Astrocyte of the spinal cord (primary cell): ENCODE results near the gene SPTBN5.

Experiments
- DNase-seq: peaks from one replicate; pipeline ENCODE4 v3.0.0; 2011; ENCODE audit warnings: low read depth, low spot score
- H3K4me3 ChIP-seq: 2 replicates; pipeline ENCODE4 v1.5.1; 2011; ENCODE audit warnings: low read depth, mild to moderate bottlenecking, low read length, moderate library complexity
- CTCF ChIP-seq: IDR thresholded peaks from 2 replicates; pipeline ENCODE4 v1.5.1; 2012; ENCODE audit warnings: low read depth, mild to moderate bottlenecking, low read length, inconsistent platforms
- in situ Hi-C: cut with HindIII; loops from 2 replicates; pipeline ENCODE4 v1.10.0; 2017; ENCODE audit warnings: low sequenced_read_pairs

Gene SPTBN5

GRCh38 chr15:41822471-41822870, 71.4 kb downstream of the SPTBN5 start:
- no peak for TF ChIP-seq CTCF
- no peak for DNase-seq
- in situ Hi-C loops = no loop called here
- H3K4me3 ChIP-seq = no peak overlapping the region

- in situ Hi-C loops = no loop called here
- TF ChIP-seq CTCF = no peak
- H3K4me3 ChIP-seq = no peak overlapping the region
Observed at GRCh38 chr15:41821831-41822230, 72.0 kb downstream of the SPTBN5 start.

GRCh38 chr15:41820791-41821423, 72.9 kb downstream of the SPTBN5 start:
- in situ Hi-C loops = no loop called here
- no peak overlapping the region for H3K4me3 ChIP-seq
- TF ChIP-seq CTCF = no peak
- no peak for DNase-seq

More at GRCh38 chr15:41821831-41822230, 72.0 kb downstream of the SPTBN5 start:
- DNase-seq = no peak

GRCh38 chr15:41819455-41820050, 74.3 kb downstream of the SPTBN5 start:
- H3K4me3 ChIP-seq = no peak overlapping the region
- in situ Hi-C loops = no loop called here
- no peak for TF ChIP-seq CTCF
- no peak for DNase-seq

- no peak for DNase-seq
- TF ChIP-seq CTCF = no peak
- in situ Hi-C loops = no loop called here
- no peak overlapping the region for H3K4me3 ChIP-seq
Observed at GRCh38 chr15:41817781-41818180, 76.1 kb downstream of the SPTBN5 start.

- TF ChIP-seq CTCF = no peak
- H3K4me3 ChIP-seq = no peak overlapping the region
- in situ Hi-C loops = no loop called here
- no peak for DNase-seq
Observed at GRCh38 chr15:41817327-41817726, 76.5 kb downstream of the SPTBN5 start.
